TTC549 (cell line): ENCODE measurements around the gene CCL20.

Source experiments
- FAIRE-seq: peaks from 2 replicates; lab custom pipeline; 2012; peaks lifted over from hg19 to GRCh38; lab: Jason Lieb, UNC

CCL20 gene

GRCh38 chr2:227804975-227805374, 8.7 kb upstream of the CCL20 start:
- no peak for FAIRE-seq

- FAIRE-seq, result no peak
Observed at GRCh38 chr2:227805578-227805977, 8.1 kb upstream of the CCL20 start.

- no peak for FAIRE-seq
Observed at GRCh38 chr2:227808936-227809335, 4.7 kb upstream of the CCL20 start.

GRCh38 chr2:227812001-227812400, 1.6 kb upstream of the CCL20 start:
- FAIRE-seq, result no peak

GRCh38 chr2:227813229-227813561, 447 bp upstream of the CCL20 start:
- no peak for FAIRE-seq

- no peak for FAIRE-seq
Observed at GRCh38 chr2:227815066-227815465, 1.4 kb downstream of the CCL20 start.

- FAIRE-seq, result no peak
Observed at GRCh38 chr2:227816507-227817294, 3.1 kb downstream of the CCL20 start.

GRCh38 chr2:227817336-227817735, 3.7 kb downstream of the CCL20 start:
- FAIRE-seq, result no peak

GRCh38 chr2:227817850-227818674, 4.4 kb downstream of the CCL20 start:
- no peak for FAIRE-seq

GRCh38 chr2:227818675-227819397, 5.2 kb downstream of the CCL20 start:
- no peak for FAIRE-seq

- no peak for FAIRE-seq
Observed at GRCh38 chr2:227819398-227819697, 5.7 kb downstream of the CCL20 start.

- FAIRE-seq, result no peak
Observed at GRCh38 chr2:227821043-227821942, 7.7 kb downstream of the CCL20 start.

- no peak for FAIRE-seq
Observed at GRCh38 chr2:227822416-227823003, 8.9 kb downstream of the CCL20 start.

- no peak for FAIRE-seq
Observed at GRCh38 chr2:227823922-227824321, 10.3 kb downstream of the CCL20 start.

- no peak for FAIRE-seq
Observed at GRCh38 chr2:227824711-227825110, 11.1 kb downstream of the CCL20 start.

GRCh38 chr2:227826019-227826521, 12.4 kb downstream of the CCL20 start:
- FAIRE-seq, result no peak

- FAIRE-seq, result no peak
Observed at GRCh38 chr2:227826563-227826962, 12.9 kb downstream of the CCL20 start.

- FAIRE-seq, result no peak
Observed at GRCh38 chr2:227827143-227827542, 13.5 kb downstream of the CCL20 start.

GRCh38 chr2:227828477-227828912, 14.9 kb downstream of the CCL20 start:
- FAIRE-seq, result no peak

- FAIRE-seq, result no peak
Observed at GRCh38 chr2:227829337-227829736, 15.7 kb downstream of the CCL20 start.

- no peak for FAIRE-seq
Observed at GRCh38 chr2:227834423-227834822, 20.8 kb downstream of the CCL20 start.
